ENCODE results near the gene TBC1D21.
"Not testable (repeated sequence)": the region's sequence is repeated elsewhere in the genome, so short reads cannot be mapped to it uniquely, and the experiment has no call there.

TBC1D21 gene

GRCh38 chr15:73935547-73935946, 62.2 kb downstream of the TBC1D21 start:
- no peak for DNase-seq (ENCODE audit: extremely low spot score)
- CTCF ChIA-PET = interaction anchor here (0.5 to 1.8 kb wide), 6 partner anchors 8 to 57 kb away, joined by 3 to 10 read pairs (median 3); no protein-coding TSS in a partner anchor
- POLR2A ChIA-PET = interaction anchor here (0.6 to 2.1 kb wide), 3 partner anchors 9 to 29 kb away, joined by 3 to 17 read pairs (median 3); partner anchors contain the start of gene LOXL1
- TF ChIP-seq SP1 (IDR thresholded peaks at IDR 0.05) = no peak
- TF ChIP-seq CTBP1 (IDR thresholded peaks at IDR 0.05; ENCODE audit: borderline replicate concordance) = no peak
- no peak for TF ChIP-seq HDGF (IDR thresholded peaks at IDR 0.05; ENCODE audit: borderline replicate concordance)
- no peak for TF ChIP-seq TARDBP (IDR thresholded peaks at IDR 0.05)
- no peak for TF ChIP-seq NFRKB (IDR thresholded peaks at IDR 0.05)
- TF ChIP-seq SUZ12 (IDR thresholded peaks at IDR 0.05) = no peak
- TF ChIP-seq ELF4 (IDR thresholded peaks at IDR 0.05) = no peak
- TF ChIP-seq FOXM1 (IDR thresholded peaks at IDR 0.05; ENCODE audit: borderline replicate concordance) = no peak
- TF ChIP-seq ARNT (IDR thresholded peaks at IDR 0.05) = no peak
- TF ChIP-seq ZNF384 (IDR thresholded peaks at IDR 0.05) = no peak
- TF ChIP-seq BHLHE40 (IDR thresholded peaks at IDR 0.05; ENCODE audit: borderline replicate concordance) = no peak

DNA sequence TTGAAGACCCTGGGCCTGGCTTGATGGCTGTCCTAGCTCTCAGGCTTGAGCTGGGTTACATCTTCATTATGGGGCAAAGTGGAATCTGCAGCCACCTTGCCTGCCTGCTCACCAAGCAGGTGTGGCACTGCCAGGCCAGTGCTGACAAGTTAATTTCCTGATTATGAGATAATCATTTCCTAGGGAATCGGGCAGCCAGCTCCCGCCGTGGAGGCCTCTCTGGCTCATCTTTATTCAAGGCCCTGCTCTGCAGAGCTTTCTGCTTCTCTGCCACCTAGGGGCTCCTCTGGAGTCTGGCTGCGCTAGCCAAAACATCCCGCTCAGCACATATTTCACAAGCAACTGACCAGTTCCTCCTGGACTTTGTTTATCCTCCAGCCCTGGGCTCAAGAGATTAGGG, 62.8 kb downstream of the TBC1D21 start:
- POLR2A ChIA-PET = interaction anchor here (0.6 to 2.1 kb wide), 2 partner anchors 9 to 15 kb away, joined by 3 to 17 read pairs; partner anchors contain the start of gene LOXL1
- CTCF ChIA-PET = interaction anchor here (0.6 to 1.8 kb wide), 6 partner anchors 9 to 56 kb away, joined by 3 to 10 read pairs (median 3); no protein-coding TSS in a partner anchor
- DNase-seq (ENCODE audit: extremely low spot score) = no peak
- TF ChIP-seq LEF1 (IDR thresholded peaks at IDR 0.05; ENCODE audit: borderline replicate concordance) = no peak
- TF ChIP-seq FOXK2 (IDR thresholded peaks at IDR 0.05) = no peak
- TF ChIP-seq FOXM1 (IDR thresholded peaks at IDR 0.05; ENCODE audit: borderline replicate concordance) = no peak
- no peak for TF ChIP-seq SP1 (IDR thresholded peaks at IDR 0.05)
- TF ChIP-seq ELF4 (IDR thresholded peaks at IDR 0.05) = no peak
- no peak for TF ChIP-seq HDGF (IDR thresholded peaks at IDR 0.05; ENCODE audit: borderline replicate concordance)
- TF ChIP-seq NFRKB (IDR thresholded peaks at IDR 0.05) = no peak
- TF ChIP-seq BHLHE40 (IDR thresholded peaks at IDR 0.05; ENCODE audit: borderline replicate concordance) = no peak
- TF ChIP-seq L3MBTL2 (conservative IDR thresholded peaks at IDR 0.05) = no peak
- no peak for TF ChIP-seq SUZ12 (IDR thresholded peaks at IDR 0.05)
- no peak for TF ChIP-seq FOXA1 (IDR thresholded peaks at IDR 0.05)
- TF ChIP-seq, protein P1, sequence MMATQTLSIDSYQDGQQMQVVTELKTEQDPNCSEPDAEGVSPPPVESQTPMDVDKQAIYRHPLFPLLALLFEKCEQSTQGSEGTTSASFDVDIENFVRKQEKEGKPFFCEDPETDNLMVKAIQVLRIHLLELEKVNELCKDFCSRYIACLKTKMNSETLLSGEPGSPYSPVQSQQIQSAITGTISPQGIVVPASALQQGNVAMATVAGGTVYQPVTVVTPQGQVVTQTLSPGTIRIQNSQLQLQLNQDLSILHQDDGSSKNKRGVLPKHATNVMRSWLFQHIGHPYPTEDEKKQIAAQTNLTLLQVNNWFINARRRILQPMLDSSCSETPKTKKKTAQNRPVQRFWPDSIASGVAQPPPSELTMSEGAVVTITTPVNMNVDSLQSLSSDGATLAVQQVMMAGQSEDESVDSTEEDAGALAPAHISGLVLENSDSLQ (IDR thresholded peaks at IDR 0.05) = no peak
- TF ChIP-seq ZNF384 (IDR thresholded peaks at IDR 0.05) = no peak

DNA sequence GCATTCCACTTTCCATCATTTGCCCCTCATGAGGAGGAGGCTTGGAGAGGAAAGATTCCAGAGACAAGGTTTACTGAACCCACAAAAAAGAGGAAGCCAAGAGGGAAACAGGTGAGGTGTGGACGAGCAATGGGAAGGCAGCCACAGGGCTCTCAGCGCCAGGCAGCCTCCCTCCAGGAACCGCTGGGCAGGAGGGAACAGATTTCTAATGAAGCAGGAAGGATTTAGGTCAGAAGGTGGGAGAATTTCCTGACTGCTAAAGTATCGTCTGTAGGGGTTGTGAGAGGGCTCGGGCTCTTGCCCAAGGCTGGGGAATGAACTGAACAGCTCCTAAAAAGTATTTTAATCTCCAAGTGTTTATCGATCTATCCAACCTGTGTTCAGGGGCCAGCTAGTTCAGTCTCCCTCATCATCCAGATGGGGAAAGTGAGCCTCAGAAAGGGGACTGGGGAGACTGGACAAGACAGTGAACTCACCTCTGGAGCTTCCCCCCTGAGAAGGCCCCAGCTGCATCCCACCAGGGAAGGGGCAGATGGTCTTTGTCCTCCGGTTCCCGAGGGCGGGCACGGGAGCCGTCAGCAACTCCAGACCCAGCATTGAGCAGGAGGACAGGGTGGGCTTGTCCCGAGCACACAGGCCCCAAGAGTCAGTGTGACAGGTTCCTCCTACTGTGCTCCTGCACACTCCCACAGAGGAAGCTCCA, 63.4 kb downstream of the TBC1D21 start:
- CTCF ChIA-PET = interaction anchor here (0.8 to 1.8 kb wide), 3 partner anchors 9 to 17 kb away, joined by 3 to 10 read pairs (median 3); no protein-coding TSS in a partner anchor
- TF ChIP-seq BHLHE40 (IDR thresholded peaks at IDR 0.05; ENCODE audit: borderline replicate concordance) (no peak), TARDBP (IDR thresholded peaks at IDR 0.05) (no peak), ELF4 (IDR thresholded peaks at IDR 0.05) (no peak), FOXK2 (IDR thresholded peaks at IDR 0.05) (no peak), CTBP1 (IDR thresholded peaks at IDR 0.05; ENCODE audit: borderline replicate concordance) (no peak), NFRKB (IDR thresholded peaks at IDR 0.05) (no peak), SUZ12 (IDR thresholded peaks at IDR 0.05) (no peak), LEF1 (IDR thresholded peaks at IDR 0.05; ENCODE audit: borderline replicate concordance) (no peak)
- TF ChIP-seq, protein P1 (IDR thresholded peaks at IDR 0.05) = no peak
- no peak for DNase-seq (ENCODE audit: extremely low spot score)
- POLR2A ChIA-PET = interaction anchor here (2.1 kb wide), 1 partner anchor 10 kb away, joined by 17 read pairs; the partner anchor contains the start of gene LOXL1

DNA sequence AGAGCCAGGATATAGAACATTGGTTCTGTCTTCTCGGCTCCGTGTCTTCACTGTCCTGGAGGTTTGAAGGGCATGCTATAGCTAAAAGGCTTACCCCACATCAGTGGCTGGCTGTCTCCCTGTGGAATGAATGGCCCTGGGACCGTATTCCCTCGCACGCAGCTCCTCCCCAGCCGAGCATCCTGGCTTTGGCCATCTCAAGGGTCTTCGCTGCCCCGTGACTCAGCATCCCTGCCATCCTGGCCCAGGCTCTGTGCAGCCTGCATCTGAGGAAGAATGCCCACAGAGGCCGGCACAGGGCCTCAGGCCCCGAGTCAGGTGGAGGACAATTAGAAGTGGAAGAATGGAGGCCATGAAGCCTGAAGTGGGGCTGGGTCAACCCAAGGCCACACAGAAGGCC, 63.9 kb downstream of the TBC1D21 start:
- DNase-seq (ENCODE audit: extremely low spot score) = no peak
- POLR2A ChIA-PET = interaction anchor here (2.1 kb wide), 1 partner anchor 10 kb away, joined by 17 read pairs; the partner anchor contains the start of gene LOXL1
- TF ChIP-seq ZNF384 (IDR thresholded peaks at IDR 0.05) (no peak), FOXM1 (IDR thresholded peaks at IDR 0.05; ENCODE audit: borderline replicate concordance) (no peak), SUZ12 (IDR thresholded peaks at IDR 0.05) (no peak), BHLHE40 (IDR thresholded peaks at IDR 0.05; ENCODE audit: borderline replicate concordance) (no peak), HDGF (IDR thresholded peaks at IDR 0.05; ENCODE audit: borderline replicate concordance) (no peak)
- CTCF ChIA-PET = interaction anchor here (1.1 kb wide), 1 partner anchor 17 kb away, joined by 3 read pairs; no protein-coding TSS in a partner anchor

DNA sequence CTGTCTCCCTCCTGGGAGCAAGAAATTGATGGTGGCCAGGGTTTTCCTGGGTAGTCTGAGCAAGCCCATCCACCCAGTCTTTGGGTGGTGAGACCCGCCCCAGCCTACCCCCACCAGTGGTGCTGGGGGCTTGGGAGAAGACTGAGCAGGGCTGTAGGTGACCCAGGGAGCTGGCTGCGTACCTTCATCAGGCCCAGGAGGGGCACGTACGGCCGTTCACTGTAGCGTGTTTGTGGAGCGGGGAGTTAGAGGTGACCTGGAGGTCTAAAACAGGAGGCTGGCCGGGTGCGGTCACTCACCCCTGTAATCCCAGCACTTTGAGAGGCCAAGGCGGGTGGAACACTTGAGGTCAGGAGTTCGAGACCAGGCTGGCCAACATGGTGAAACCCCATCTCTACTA, 64.4 kb downstream of the TBC1D21 start:
- ChIA-PET CTCF (interaction anchor here (0.6 kb wide), 1 partner anchor 255 kb away, joined by 5 read pairs; no protein-coding TSS in a partner anchor), POLR2A (interaction anchor here (2.1 kb wide), 1 partner anchor 11 kb away, joined by 17 read pairs; the partner anchor contains the start of gene LOXL1)
- no peak for DNase-seq (ENCODE audit: extremely low spot score)
- TF ChIP-seq ARNT (IDR thresholded peaks at IDR 0.05) = no peak
- TF ChIP-seq FOXM1 (IDR thresholded peaks at IDR 0.05; ENCODE audit: borderline replicate concordance) = no peak
- no peak for TF ChIP-seq ELF4 (IDR thresholded peaks at IDR 0.05)
- no peak for TF ChIP-seq CTBP1 (IDR thresholded peaks at IDR 0.05; ENCODE audit: borderline replicate concordance)
- TF ChIP-seq TARDBP (IDR thresholded peaks at IDR 0.05) = no peak
- TF ChIP-seq FOXA1 (IDR thresholded peaks at IDR 0.05) = no peak
- TF ChIP-seq BHLHE40 (IDR thresholded peaks at IDR 0.05; ENCODE audit: borderline replicate concordance) = no peak
- no peak for TF ChIP-seq HDGF (IDR thresholded peaks at IDR 0.05; ENCODE audit: borderline replicate concordance)
- TF ChIP-seq L3MBTL2 (conservative IDR thresholded peaks at IDR 0.05) = no peak
- TF ChIP-seq, protein P1 (IDR thresholded peaks at IDR 0.05) = no peak
- TF ChIP-seq SUZ12 (IDR thresholded peaks at IDR 0.05) = no peak
- no peak for TF ChIP-seq SP1 (IDR thresholded peaks at IDR 0.05)

DNA sequence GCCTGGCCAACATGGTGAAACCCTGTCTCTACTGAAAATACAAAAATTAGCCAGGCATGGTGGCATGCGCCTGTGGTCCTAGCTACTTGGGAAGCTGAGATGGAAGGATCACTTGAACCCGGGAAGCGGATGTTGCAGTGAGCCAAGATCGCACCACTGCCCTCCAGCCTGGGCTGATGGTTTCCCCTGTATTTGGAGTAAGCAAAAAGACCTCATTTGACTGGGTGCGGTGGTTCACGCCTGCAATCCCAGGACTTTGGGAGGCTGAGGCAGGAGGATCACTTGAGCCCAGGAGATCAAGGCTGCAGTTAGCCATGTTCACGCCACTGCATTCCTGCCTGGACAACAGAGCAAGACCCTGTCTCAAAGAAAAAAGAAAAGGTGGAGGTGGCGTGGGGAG, 65.2 kb downstream of the TBC1D21 start:
- CTCF ChIA-PET = interaction anchor here (1.6 kb wide), 1 partner anchor 10 kb away, joined by 7 read pairs; no protein-coding TSS in a partner anchor
- POLR2A ChIA-PET = interaction anchor here (2.0 kb wide), 1 partner anchor 11 kb away, joined by 7 read pairs; no protein-coding TSS in a partner anchor
- DNase-seq (ENCODE audit: extremely low spot score) = not testable (repeated sequence)

Data from HEK293T (cell line).